DOHH2 (cell line): ENCODE results near the gene ESF1.

Experiments used
- H3F3A ChIP-seq: fragments of 200-600 bp; sonication (generic), shearing (Covaris generic); 2 replicates; pipeline ENCODE4 v1.6.0; 2016; ENCODE audit warnings: antibody characterized with exemption, mild to moderate bottlenecking; ENCODE audit not compliant: control insufficient read depth, insufficient read depth
- H3K27ac ChIP-seq: fragments of 200-600 bp; sonication (generic); 2 replicates; pipeline ENCODE4 v1.5.1; 2014; ENCODE audit warnings: low read depth, mild to moderate bottlenecking, low read length, moderate library complexity
- H3K27me3 ChIP-seq: fragments of 200-600 bp; sonication (generic); 2 replicates; pipeline ENCODE4 v1.6.1; 2014; ENCODE audit warnings: mild to moderate bottlenecking, low read length, mixed read lengths; ENCODE audit not compliant: control insufficient read depth
- H3K36me3 ChIP-seq: fragments of 200-600 bp; sonication (generic); 2 replicates; pipeline ENCODE4 v1.6.1; 2014; ENCODE audit warnings: mild to moderate bottlenecking, low read length, moderate library complexity, mixed read lengths; ENCODE audit not compliant: control insufficient read depth
- H3K4me1 ChIP-seq: fragments of 200-600 bp; sonication (generic); 2 replicates; pipeline ENCODE4 v1.6.1; 2014; ENCODE audit warnings: mild to moderate bottlenecking, low read length, mixed read lengths; ENCODE audit not compliant: control insufficient read depth
- H3K4me2 ChIP-seq: fragments of 200-600 bp; sonication (generic); 2 replicates; pipeline ENCODE4 v1.6.0; 2014; ENCODE audit warnings: mild to moderate bottlenecking, low read length, moderate library complexity
- H3K4me3 ChIP-seq: fragments of 200-600 bp; sonication (generic); 2 replicates; pipeline ENCODE4 v1.5.1; 2014; ENCODE audit warnings: mild to moderate bottlenecking, low read length, mixed read lengths
- H3K79me2 ChIP-seq: fragments of 200-600 bp; sonication (generic); 2 replicates; pipeline ENCODE4 v1.6.1; 2014; ENCODE audit warnings: mild to moderate bottlenecking, low read length, mixed read lengths; ENCODE audit not compliant: control insufficient read depth
- H3K9me2 ChIP-seq: fragments of 200-600 bp; sonication (generic); replicated peaks from 2 replicates; pipeline ENCODE4 v1.6.1; 2014; ENCODE audit warnings: mild to moderate bottlenecking, low read length, mixed read lengths; ENCODE audit not compliant: control insufficient read depth
- H3K9me3 ChIP-seq: fragments of 200-600 bp; sonication (generic); 2 replicates; pipeline ENCODE4 v1.6.1; 2014; ENCODE audit warnings: antibody characterized with exemption, low read length, mixed read lengths; ENCODE audit not compliant: control insufficient read depth, insufficient read depth
- H4K20me1 ChIP-seq: fragments of 200-600 bp; sonication (generic); 2 replicates; pipeline ENCODE4 v1.6.0; 2014; ENCODE audit warnings: low read depth, mild to moderate bottlenecking, antibody characterized with exemption, low read length, moderate library complexity; ENCODE audit not compliant: control insufficient read depth, insufficient read depth
- EZH2phosphoT487 ChIP-seq: fragments of 200-600 bp; sonication (generic); IDR thresholded peaks from 2 replicates; pipeline ENCODE4 v1.6.1; 2017; ENCODE audit warnings: borderline replicate concordance, mild to moderate bottlenecking, antibody characterized with exemption, low read length, moderate library complexity, mixed read lengths
- TF ChIP-seq, protein P1 (sequence below): fragments of 200-600 bp; sonication (generic); IDR thresholded peaks from one replicate; pipeline ENCODE4 v1.5.1; 2014; ENCODE audit warnings: antibody characterized with exemption, mild to moderate bottlenecking, low read depth, low read length; ENCODE audit not compliant: poor library complexity, severe bottlenecking

The ESF1 gene

DNA sequence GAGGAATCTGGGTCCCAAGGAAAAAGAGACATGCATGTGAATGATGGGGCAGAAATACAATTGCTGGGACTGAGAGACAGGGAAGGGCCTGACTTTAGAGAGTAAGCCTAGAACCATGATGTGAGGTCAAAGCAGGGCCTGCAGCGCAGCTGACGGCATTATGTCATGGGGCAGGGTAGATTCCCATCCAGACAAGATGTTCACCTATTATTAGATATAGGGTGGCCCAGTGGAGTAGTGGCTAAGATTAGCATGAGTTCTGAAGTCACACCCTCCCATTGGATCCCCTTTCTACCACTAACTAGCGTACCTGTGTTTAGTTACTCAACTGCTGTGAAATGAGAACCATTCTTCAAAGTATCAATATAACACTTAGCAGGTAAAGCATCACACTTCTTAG, 39.7 kb upstream of the ESF1 start:
- Histone ChIP-seq H3K36me3 (no peaks in the 10 kb centered on the region), H3K79me2 (no peaks in the 10 kb centered on the region), H3K4me1 (no peaks in the 10 kb centered on the region), H4K20me1 (0 out of 2 replicates have a peak, but pooled peaks cover 5% of the 10 kb centered on the region), H3F3A (peaks cover 3% of the 10 kb centered on the region; the same call in 1 of the 2 replicates), H3K4me3 (no peak overlapping the region), H3K27me3 (no peaks in the 10 kb centered on the region; the same call in 1 of the 2 replicates), H3K9me3 (no peaks in the 10 kb centered on the region), H3K27ac (no peak overlapping the region), H3K4me2 (no peak overlapping the region), H3K9me2 (no peaks in the 10 kb centered on the region)
- TF ChIP-seq, protein P1, sequence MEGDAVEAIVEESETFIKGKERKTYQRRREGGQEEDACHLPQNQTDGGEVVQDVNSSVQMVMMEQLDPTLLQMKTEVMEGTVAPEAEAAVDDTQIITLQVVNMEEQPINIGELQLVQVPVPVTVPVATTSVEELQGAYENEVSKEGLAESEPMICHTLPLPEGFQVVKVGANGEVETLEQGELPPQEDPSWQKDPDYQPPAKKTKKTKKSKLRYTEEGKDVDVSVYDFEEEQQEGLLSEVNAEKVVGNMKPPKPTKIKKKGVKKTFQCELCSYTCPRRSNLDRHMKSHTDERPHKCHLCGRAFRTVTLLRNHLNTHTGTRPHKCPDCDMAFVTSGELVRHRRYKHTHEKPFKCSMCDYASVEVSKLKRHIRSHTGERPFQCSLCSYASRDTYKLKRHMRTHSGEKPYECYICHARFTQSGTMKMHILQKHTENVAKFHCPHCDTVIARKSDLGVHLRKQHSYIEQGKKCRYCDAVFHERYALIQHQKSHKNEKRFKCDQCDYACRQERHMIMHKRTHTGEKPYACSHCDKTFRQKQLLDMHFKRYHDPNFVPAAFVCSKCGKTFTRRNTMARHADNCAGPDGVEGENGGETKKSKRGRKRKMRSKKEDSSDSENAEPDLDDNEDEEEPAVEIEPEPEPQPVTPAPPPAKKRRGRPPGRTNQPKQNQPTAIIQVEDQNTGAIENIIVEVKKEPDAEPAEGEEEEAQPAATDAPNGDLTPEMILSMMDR = no peak
- TF ChIP-seq EZH2phosphoT487 = no peak

DNA sequence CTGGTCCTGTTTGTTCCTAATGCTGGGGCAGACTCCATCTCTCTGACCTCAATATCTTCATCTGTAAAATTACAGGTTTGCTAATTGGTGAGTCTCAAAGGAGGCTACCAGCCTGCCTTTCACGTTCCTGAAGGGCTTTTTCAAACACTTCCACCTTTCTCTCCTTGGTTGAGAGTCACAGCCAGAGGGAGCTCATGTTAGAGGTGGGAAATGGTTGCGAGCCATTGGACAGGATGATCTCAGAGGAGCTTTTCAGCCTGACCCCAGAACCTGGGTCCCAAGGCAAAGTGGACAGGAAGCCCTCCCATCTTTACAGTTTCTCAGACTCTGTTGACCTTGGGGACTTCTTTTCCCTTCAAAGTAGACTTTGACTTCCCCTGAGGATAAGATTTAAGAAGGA, 37.7 kb upstream of the ESF1 start:
- Histone ChIP-seq H4K20me1 (0 out of 2 replicates have a peak, but pooled peaks cover 5% of the 10 kb centered on the region), H3K4me2 (no peak overlapping the region), H3K79me2 (no peaks in the 10 kb centered on the region), H3F3A (peaks cover 3% of the 10 kb centered on the region; the same call in 1 of the 2 replicates), H3K4me3 (no peak overlapping the region), H3K9me3 (no peaks in the 10 kb centered on the region), H3K9me2 (no peaks in the 10 kb centered on the region), H3K27ac (no peak overlapping the region), H3K27me3 (no peaks in the 10 kb centered on the region; the same call in 1 of the 2 replicates), H3K4me1 (no peaks in the 10 kb centered on the region), H3K36me3 (peaks cover 10% of the 10 kb centered on the region)
- TF ChIP-seq EZH2phosphoT487 = no peak
- TF ChIP-seq, protein P1 = no peak

DNA sequence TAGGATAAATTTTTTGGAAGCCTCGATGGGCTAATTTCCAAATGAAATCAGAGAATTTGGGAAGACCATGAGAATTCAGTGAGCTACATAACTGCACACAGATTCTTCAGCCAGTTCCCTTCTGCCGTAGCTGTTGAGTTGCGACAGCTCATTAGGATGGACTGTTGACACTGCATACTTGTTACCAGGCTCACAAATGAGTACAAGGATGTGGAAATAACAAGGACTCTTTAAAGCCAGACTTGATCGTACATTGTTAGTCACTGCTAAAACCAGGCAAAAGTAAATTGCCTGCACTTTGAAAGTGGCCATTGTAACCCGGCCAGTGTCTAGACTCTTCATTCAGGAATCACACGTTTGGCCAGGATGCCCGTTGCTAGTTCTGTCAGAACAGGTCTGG, 37.2 kb upstream of the ESF1 start:
- TF ChIP-seq, protein P1 = no peak
- TF ChIP-seq EZH2phosphoT487 = no peak
- Histone ChIP-seq H3F3A (peaks cover 3% of the 10 kb centered on the region; the same call in 1 of the 2 replicates), H3K36me3 (peaks cover 14% of the 10 kb centered on the region), H3K27me3 (no peaks in the 10 kb centered on the region; the same call in 1 of the 2 replicates), H3K79me2 (no peaks in the 10 kb centered on the region), H3K4me3 (no peak overlapping the region), H3K9me3 (no peaks in the 10 kb centered on the region), H3K4me1 (no peaks in the 10 kb centered on the region), H4K20me1 (0 out of 2 replicates have a peak, but pooled peaks cover 5% of the 10 kb centered on the region), H3K27ac (no peak overlapping the region), H3K9me2 (no peaks in the 10 kb centered on the region), H3K4me2 (no peak overlapping the region)
